NB4 (cell line): Measurements from ENCODE around the gene RNF220.

Experiments used
- DNase-seq: peaks from one replicate; pipeline ENCODE4 v3.0.0; 2010; ENCODE audit warnings: low read depth
- H3K4me3 ChIP-seq: one replicate; pipeline ENCODE4 v1.5.1; 2011; ENCODE audit warnings: mild to moderate bottlenecking, low read depth, low read length, moderate library complexity
- MYC ChIP-seq: IDR thresholded peaks from 2 replicates; pipeline ENCODE4 v1.6.1; 2011; ENCODE audit warnings: low read depth, low read length
- POLR2A ChIP-seq: IDR thresholded peaks from 2 replicates; pipeline ENCODE4 v1.6.1; 2011; ENCODE audit warnings: mild to moderate bottlenecking; ENCODE audit not compliant: insufficient read length; ENCODE audit errors: extremely low read depth
- TF ChIP-seq, protein P1 (sequence below): IDR thresholded peaks from 2 replicates; pipeline ENCODE4 v1.6.1; 2011; ENCODE audit warnings: low read depth, low read length
- TF ChIP-seq, protein P2 (sequence below): IDR thresholded peaks from one replicate; pipeline ENCODE4 v1.5.1; 2012; ENCODE audit warnings: low read depth, low read length

Gene RNF220

DNA sequence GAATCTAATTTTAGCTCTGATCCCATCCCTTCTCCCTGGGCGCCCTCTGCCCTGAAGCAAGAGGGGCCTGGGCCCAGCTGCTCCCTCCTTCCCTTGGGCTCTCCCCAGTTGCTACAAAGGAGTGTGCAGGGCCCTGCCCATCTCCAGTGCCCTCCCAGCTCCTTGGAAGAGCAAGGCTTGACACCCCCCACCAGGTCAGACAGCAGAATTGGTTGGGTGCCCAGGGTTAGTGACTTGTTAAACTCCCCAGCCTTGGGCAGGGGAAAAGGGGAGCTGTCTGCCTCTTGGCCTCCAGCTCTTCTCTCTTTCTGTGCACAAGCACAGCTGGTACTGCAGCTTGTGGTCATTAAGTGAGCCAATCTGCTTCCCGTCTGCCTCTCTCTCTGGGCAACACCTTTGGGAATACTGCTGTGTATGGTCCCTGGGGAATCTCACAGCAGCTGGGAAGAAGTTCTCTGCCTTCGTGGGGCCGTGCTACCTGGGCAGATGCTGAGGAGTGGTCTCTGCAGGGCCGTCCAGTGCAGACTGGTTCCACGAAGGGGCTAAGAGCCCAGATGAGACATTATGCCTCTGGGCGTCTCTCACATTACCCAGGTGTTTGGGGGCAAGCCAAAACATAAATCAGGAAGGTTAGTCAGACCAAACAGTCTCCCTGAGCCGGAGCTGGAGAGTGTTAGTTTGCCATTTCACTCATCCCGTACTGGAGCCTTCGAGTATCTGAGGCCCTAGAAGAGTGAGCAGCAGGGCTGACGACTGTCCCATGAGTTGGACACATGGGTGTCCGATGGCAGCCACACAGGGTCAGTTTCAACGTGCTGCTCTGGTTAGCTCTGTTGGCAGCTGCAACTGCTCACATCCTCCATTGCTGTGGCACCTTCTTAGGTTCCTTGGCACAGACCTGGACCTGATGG is 231.9 kb downstream of the RNF220 start:
- H3K4me3 ChIP-seq: no peak overlapping the region
- DNase-seq: no peak
- TF ChIP-seq, protein P1, sequence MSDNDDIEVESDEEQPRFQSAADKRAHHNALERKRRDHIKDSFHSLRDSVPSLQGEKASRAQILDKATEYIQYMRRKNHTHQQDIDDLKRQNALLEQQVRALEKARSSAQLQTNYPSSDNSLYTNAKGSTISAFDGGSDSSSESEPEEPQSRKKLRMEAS: no peak
- TF ChIP-seq, protein P2, sequence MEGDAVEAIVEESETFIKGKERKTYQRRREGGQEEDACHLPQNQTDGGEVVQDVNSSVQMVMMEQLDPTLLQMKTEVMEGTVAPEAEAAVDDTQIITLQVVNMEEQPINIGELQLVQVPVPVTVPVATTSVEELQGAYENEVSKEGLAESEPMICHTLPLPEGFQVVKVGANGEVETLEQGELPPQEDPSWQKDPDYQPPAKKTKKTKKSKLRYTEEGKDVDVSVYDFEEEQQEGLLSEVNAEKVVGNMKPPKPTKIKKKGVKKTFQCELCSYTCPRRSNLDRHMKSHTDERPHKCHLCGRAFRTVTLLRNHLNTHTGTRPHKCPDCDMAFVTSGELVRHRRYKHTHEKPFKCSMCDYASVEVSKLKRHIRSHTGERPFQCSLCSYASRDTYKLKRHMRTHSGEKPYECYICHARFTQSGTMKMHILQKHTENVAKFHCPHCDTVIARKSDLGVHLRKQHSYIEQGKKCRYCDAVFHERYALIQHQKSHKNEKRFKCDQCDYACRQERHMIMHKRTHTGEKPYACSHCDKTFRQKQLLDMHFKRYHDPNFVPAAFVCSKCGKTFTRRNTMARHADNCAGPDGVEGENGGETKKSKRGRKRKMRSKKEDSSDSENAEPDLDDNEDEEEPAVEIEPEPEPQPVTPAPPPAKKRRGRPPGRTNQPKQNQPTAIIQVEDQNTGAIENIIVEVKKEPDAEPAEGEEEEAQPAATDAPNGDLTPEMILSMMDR: no peak
- TF ChIP-seq POLR2A (no peak), MYC (no peak)

DNA sequence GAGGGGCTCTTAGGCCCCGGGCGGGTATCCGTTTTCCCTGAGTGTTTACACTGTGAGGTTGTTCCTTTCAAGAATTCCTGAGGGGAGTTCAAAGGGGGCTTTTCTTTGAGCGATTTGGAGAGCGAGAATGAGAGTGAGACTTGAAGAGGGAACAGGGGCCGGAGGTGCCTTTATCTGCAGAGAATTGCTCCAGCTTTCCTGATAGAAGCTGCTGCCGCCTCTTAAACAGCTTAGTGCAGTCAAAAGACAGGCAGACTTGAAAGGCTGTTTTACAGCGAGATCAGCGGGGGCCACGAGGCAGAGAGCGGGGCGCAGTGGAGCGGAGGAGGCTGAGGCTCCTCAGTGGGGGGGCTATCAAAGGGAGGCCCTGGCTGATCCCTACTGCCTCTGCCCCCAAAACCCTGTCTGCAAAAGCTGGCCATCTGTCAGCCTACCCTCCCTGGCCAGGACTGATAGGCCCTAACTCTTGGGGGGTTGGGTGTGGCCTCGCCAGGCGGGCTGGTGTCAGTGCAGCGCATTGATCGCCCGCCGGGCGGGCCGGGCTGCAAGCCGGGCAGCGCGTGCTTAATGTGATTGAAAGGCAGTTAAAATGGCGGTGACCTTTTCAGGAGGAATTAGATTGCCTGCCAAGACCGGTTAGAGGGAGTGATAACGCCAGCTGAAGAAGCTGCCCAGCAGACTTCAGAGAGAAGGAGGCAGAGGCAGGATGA is 232.8 kb downstream of the RNF220 start:
- no peak overlapping the region for H3K4me3 ChIP-seq
- TF ChIP-seq, protein P2: no peak
- TF ChIP-seq, protein P1: no peak
- TF ChIP-seq MYC (no peak), POLR2A (no peak)
- DNase-seq: no peak

DNA sequence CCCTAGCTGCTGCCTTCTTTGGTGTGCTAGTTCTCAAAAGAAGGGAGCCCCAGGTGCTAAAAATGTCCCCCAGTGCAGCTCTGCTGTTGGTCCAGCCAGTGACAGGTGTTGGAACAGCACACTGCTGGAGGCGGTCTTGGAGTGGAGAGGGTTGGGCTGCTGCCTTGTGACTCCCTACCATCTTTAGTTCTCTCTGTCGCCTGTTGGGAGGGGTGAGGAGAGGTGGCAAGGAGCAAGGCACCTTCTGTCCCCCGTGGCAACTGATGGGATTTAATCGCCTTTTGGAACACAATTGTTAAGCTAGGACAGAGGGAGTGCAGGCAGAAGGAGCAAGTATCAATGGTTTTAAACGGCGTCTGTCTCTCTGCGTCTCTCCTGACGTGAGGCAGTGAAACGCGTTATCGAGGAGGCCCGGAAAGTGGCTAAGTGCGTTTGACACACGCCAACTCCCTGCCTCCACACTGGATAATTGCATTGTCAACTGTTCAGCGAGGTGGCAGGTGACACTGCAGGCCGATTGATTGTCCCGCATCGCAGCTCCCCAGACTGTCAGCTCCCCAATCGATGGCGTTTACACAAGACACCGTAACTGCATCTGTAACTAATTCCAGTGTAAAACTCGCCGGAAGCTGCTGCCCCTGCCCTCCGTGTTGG is 235.3 kb downstream of the RNF220 start:
- no peak for DNase-seq
- no peak for TF ChIP-seq MYC
- TF ChIP-seq, protein P2: no peak
- TF ChIP-seq POLR2A: no peak
- TF ChIP-seq, protein P1: no peak

DNA sequence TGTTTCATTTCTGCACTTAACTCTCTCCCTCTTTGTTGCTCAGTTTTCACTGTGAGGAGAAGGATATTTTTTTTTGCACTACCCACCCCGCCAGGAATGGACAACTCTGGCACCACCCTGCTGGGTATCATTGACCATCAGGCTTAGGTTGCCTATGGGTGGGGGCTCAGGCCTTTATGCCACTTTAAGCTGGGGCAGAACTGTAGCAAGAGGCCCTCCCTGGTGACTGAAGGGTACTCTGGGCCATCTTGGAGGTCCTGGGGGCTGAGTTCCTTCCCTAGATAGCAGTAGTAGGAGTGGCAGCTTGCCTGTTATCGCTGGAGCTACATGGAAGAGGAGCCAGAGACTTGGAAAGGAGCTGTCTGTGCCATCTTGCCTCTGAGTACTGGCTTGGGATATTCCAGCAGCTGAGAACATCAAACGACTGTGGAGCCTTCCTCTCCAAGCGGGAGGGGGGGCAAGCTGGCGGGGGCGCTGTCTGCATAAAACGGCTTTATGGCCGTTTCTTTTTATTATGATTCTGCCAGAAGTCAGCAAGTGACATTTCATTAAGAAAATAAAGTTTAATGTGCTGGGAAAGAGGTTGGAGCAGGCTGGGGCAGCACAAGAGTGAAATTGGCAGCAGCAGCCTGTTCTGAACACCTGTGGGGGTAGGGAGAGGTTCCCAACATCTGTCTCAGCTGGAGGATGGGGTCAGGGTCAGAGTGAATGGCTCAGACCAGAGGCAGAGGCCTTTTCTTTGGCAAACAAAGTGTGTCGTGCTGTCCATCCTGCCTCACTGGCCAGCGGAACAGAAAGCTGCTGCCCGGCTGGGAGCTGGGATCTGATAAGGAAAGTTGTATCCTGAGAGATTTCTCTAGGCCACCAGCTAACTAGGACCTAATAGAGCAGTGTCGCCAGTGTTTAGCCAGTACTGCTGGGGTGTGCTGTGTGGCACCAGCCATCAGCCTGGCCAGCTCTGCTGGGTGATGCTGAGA is 236.4 kb downstream of the RNF220 start:
- TF ChIP-seq, protein P1: no peak
- TF ChIP-seq POLR2A (no peak), MYC (no peak)
- TF ChIP-seq, protein P2: no peak

More for the DNA sequence above, 235.3 kb downstream of the RNF220 start:
- no peak overlapping the region for H3K4me3 ChIP-seq

More for the DNA sequence above, 236.4 kb downstream of the RNF220 start:
- no peak overlapping the region for H3K4me3 ChIP-seq
- DNase-seq: no peak
